AG10803 (cell line): ENCODE measurements around the gene ZSWIM3.

Experiments
- DNase-seq: peaks from one replicate; pipeline ENCODE4 v3.0.0; 2010; ENCODE audit warnings: low read depth
- H3K4me3 ChIP-seq: 2 replicates; pipeline ENCODE4 v1.5.1; 2011; ENCODE audit warnings: mild to moderate bottlenecking, low read length, control low read depth
- TF ChIP-seq, protein P1 (sequence below): conservative IDR thresholded peaks from 2 replicates; pipeline ENCODE4 v1.5.1; 2011; ENCODE audit warnings: mild to moderate bottlenecking, low read length, control low read depth, inconsistent platforms

The ZSWIM3 gene

DNA sequence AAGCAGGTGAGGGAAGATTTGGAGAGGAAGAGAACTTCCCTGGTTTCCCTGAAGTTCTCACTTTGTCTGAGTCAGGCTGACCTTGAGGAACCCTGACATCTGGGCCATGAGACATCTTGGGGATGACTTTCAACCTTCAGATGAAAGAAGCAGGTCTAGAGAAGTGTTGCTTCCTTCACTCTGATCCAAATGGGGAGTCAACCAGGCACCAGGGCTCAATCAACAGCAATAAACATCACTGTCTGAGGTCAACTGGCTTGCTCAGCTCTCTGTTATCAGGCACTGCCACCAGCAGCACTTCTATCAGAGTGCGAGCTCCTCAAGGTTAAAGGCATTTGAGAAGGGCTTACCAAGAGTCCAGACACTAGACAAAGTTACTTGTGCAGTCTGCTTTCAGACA is 6.5 kb upstream of the ZSWIM3 start:
- TF ChIP-seq, protein P1, sequence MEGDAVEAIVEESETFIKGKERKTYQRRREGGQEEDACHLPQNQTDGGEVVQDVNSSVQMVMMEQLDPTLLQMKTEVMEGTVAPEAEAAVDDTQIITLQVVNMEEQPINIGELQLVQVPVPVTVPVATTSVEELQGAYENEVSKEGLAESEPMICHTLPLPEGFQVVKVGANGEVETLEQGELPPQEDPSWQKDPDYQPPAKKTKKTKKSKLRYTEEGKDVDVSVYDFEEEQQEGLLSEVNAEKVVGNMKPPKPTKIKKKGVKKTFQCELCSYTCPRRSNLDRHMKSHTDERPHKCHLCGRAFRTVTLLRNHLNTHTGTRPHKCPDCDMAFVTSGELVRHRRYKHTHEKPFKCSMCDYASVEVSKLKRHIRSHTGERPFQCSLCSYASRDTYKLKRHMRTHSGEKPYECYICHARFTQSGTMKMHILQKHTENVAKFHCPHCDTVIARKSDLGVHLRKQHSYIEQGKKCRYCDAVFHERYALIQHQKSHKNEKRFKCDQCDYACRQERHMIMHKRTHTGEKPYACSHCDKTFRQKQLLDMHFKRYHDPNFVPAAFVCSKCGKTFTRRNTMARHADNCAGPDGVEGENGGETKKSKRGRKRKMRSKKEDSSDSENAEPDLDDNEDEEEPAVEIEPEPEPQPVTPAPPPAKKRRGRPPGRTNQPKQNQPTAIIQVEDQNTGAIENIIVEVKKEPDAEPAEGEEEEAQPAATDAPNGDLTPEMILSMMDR = no peak
- DNase-seq = no peak
- H3K4me3 ChIP-seq = no peak overlapping the region

- no peak for DNase-seq
- H3K4me3 ChIP-seq = no peak overlapping the region
Measured at GRCh38 chr20:45851501-45851900, 5.9 kb upstream of the ZSWIM3 start.

GRCh38 chr20:45852326-45852725 is 5.1 kb upstream of the ZSWIM3 start:
- no peak for DNase-seq
- H3K4me3 ChIP-seq = no peak overlapping the region
- TF ChIP-seq, protein P1 = no peak

More at GRCh38 chr20:45851501-45851900, 5.9 kb upstream of the ZSWIM3 start:
- TF ChIP-seq, protein P1 = no peak

DNA sequence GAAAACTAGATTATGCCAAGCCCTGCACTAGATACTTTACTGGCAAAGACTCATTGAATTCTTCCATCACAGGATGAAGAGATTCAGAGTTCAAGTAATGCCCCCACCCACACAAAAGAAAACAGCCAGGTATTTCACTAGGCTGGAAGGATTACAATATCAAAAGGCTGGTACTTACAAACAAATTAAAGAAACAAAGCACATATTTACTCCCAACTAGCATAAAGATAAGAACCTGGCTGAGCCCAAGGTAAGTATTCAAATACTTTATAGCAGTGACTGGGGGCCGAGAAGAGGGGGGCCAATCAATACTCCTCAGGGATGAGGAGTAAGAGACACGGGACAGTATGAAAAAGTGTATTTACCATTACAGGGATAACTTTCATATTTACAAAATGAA is 3.9 kb upstream of the ZSWIM3 start:
- TF ChIP-seq, protein P1 = no peak
- no peak overlapping the region for H3K4me3 ChIP-seq
- no peak for DNase-seq

DNA sequence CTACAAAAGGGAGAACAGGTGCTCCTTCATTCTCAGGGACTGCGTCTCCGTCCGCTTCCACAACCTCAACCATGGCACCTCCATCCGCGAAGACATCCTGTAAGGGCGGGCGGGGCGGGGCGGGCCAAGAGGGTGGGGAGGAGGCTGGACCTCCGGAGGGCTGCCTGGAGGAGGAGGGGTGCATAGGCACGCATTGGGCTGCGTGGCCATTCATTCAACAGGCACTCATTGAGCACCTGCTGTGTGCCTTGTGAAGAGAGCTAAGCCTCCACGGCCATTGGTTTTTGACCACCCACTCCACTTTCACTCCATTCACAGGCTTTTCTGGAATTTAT is 435 bp downstream of the ZSWIM3 start:
- H3K4me3 ChIP-seq = peak overlapping the region; percentile 92
- TF ChIP-seq, protein P1 = no peak
- no peak for DNase-seq

DNA sequence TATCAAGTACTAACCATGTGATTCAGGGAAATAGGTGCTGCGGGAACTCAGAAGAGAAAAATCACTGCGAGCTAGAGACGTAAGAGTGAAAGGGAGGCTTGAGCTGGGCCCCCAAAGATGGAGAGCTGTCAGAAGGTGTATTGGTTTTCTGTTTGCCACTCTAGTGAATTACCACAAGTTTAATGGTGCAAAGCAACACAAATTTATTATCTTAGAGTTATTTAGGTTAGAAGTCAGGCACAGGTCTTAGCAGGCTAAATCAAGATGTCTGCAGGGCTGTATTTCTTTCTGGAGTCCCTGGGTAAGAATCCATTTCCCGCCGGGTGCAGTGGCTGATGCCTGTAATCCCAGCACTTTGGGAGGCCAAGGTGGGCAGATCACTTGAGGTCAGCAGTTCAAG is 2.5 kb downstream of the ZSWIM3 start:
- no peak for DNase-seq
- TF ChIP-seq, protein P1 = no peak
- H3K4me3 ChIP-seq = no peak overlapping the region

DNA sequence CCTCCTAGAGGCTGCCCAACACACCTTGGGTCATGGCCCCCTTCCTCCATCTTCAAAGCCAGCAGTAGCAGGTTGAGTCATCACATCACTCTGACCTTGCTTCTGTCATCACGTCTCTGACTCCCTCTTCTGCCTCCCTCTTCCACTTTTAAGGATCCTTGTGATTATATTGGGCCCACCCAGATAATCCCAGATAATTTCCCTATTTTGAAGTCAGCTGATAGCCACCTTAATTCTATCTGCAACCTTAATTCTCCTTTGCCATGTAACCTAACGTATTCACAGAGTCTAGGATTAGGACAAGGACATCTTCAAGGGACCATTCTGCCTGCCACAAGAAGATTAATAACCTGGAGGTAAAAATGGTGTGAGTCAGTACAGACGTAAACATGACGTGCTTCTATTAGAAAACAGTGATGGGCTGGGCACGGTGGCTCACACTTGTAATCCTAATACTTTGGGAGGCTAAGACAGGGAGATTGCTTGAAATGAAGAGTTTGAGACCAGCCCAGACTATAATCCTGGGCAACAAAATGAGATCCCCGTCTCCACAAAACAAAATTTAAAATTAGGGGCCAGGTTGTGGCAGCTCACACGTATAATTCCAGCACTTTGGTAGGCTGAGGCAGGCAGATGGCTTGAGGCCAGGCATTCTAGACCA is 3.3 kb downstream of the ZSWIM3 start:
- TF ChIP-seq, protein P1 = no peak
- DNase-seq = no peak

More for the DNA sequence above, 3.3 kb downstream of the ZSWIM3 start:
- H3K4me3 ChIP-seq = no peak overlapping the region
